ENCODE data around the gene KAZALD1.

KAZALD1 gene

DNA sequence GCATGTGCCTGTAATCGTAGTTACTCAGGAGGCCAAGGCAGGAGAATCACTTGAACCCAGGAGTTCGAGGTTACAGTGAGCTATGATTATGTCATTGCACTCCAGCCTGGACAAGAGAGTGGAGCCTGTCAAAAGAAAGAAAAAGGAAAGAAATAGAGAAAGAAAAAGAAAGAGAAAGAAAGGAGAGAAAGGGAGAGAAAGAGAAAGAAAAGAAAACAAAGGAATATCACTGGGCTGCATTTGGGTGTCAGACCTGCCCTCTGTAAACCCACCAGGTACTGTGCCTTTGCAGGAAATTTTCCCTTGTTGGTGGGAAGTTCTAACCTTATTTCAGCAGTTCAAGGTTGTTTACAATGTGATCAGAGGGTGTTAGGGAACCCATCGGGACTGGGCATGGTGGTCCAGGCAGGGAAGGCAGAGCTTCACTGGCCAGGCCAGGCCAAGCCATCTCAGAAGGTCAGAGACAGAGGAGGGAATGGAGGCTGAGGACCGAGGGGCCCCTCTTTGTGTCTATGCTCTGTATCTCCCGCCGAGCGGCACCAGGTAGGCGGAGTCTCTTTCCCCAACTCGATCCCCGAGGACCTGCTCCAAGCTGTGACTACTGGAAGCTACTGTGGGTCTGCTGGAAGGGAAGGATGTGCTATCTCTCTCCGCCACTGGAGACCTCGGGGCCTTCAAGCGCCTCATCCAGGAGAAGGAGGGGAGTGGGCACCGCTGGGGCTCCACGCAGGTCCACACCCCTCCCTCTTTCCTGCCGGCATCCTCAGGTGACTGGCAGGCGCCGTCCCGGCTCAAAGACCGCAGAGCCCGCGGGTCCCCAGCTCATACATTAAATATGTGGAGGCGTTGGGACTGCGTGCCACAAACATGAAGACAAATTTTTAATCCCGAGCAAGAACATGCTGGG is 15.2 kb upstream of the KAZALD1 start:
- no peak overlapping the region for H3K27ac ChIP-seq
- DNase-seq (ENCODE audit: low read depth, low spot score), result no peak

DNA sequence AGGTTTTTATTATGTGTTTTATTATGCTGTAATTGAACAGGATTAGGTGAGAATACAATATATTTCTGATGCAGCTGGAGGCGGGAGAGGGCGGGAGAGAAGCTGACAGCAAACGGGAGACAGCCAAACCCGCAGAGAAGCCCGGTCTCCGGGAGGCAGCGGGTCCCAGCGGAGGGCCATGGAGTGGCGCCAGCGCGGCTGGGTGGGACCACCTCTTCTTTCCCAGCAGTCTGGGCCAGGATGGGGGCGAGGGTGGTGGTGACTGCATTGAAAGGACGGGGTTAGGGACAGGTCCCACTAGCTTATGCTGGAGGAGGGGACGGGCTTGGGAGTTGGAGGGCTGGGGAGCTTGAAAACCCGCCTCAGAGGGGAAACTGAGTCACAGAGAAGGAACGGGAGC is 14.5 kb upstream of the KAZALD1 start:
- H3K27ac ChIP-seq, result no peak overlapping the region
- no peak for DNase-seq (ENCODE audit: low read depth, low spot score)

DNA sequence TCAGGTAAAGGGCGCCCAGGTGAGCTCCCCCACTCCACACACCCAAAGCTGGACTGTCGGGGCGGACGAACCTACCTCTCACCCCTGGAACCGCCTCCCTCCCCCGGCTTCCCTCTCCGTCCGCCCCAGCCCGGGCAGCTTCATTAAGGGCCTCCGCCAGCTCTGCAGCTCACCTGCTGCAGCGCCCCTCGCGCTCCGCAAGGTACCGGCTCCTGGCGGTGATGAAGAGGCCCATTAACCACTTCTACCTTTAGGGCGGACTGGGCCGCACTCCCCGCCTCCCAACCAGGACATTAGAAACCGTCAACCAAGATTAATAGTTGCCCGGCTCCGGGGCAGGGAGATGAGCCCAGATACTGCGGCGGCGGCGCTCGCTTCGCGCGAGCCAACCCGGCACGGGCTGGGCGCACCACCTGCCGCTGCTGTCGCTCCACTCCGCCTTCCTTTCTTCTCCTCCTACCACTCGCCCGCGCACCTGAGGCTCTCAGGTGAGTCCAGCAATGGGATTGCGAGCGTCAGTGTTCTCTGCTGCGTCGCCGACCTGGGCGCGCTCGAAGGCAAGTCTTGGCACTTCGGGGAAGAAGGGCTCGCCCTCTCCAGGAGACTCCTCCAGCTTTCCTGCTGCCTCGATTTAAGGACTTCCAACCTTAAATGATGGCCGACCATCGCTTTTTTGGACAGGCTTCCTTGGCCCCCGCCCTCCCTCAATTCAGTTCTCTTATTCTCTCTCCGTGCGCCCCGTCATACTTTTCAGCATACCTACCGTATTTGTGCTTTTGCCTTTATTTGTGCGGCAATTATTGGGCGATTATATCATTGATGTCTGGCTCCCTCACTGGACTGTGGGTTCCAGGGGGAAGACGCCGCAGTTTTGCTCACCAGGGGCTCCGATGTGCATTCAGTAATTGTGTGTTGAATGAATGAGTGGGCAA is 13.6 kb upstream of the KAZALD1 start:
- no peak overlapping the region for H3K27ac ChIP-seq
- DNase-seq (ENCODE audit: low read depth, low spot score), result no peak

DNA sequence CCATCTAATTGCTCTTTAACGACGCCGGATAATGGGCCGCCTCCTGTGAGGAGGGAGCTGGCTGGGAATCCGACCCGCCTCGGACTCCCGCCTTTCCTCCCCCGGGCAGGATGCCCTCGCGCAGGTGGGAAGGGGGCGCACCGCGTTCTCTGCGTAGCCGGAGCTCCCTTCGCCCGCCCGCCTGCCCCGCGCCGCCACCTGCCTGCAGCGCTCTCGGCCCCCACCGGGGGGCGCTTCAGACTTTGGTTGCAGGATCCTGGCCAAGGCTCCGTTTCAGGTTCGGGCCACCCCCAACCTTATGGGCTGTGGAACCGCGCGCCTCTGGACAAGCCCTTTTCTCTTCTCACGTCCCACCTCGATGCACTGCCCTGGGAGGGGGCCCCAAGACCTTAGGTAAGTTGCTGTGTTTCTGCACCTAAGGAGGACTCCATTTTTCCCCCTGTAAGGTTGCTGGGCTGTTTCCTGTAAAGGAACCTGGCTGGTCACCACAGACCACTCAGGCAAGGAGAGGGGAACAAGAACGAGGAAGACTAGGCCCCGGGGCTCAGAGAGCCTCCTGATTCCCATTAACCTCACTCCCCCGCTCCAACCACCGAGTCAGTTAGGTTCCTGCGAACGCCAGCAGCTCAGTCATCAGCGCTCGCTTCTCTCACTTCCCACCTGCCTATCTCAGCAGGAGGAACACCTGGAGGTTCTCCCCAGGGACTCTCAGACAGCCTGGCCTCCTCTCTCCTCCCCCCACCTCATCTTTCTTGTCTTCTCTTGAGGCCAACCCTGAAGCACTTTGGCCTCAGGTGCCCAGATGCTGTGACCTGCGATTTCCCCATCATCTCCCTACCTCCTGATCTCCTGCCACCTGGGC is 11.3 kb upstream of the KAZALD1 start:
- no peak for DNase-seq (ENCODE audit: low read depth, low spot score)
- no peak overlapping the region for H3K27ac ChIP-seq

DNA sequence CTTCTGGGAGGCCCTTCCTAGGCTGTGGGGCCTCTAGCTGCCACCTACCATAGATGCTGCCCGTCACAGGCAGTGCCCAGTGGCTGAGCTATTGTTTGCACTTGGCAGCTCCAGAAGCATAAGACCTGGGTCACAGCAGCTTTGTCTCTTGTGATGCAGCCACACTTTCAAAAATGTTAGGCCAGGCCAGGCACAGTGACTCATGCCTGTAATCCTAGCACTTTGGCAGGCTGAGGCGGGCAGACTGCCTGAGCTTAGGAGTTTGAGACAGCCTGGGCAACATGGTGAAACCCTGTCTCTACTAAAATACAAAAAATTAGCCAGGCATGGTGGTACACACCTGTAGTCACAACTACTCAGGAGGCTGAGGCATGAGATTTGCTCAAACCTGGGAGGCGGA is 9.5 kb upstream of the KAZALD1 start:
- H3K27ac ChIP-seq, result peak overlapping the region; percentile 15
- no peak for DNase-seq (ENCODE audit: low read depth, low spot score)

DNA sequence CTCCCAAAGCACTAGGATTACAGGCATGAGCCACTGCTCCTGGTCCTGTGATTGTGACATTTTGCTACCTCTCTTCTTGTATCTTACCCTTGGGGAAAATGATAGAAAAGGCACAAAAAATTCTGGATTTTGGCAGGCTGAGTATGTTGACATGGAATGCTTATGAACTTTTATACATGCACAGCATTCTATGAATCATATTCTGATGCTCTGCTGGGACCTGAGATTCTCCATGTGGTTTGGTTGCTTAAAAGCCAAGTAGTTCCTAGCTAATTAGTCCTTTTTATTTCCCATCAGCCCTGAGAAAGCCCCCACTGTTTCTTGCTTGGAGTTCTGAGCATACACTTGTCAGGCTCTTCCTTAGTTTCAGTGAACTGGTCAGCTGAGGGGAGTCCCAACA is 8.3 kb upstream of the KAZALD1 start:
- H3K27ac ChIP-seq, result no peak overlapping the region
- DNase-seq (ENCODE audit: low read depth, low spot score), result no peak

DNA sequence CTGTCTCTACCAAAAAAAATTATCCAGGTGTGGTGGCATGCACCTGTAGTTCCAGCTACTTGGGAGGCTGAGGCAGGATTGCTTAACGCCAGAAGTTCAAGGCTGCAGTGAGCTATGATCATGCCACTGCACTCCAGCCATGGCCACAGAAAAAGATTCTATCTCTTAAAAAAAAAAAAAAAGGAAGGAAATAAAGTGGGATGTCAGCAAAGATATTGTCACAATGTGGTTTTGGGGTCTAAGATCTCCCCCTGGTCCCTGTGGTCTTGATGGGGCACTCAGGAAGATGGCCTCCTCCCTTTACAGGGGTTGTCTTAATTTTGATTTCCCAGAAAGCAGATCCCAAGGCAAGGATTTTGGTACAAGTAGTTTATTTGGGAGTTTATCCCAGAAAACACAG is 7.4 kb upstream of the KAZALD1 start:
- H3K27ac ChIP-seq, result no peak overlapping the region
- no peak for DNase-seq (ENCODE audit: low read depth, low spot score)

DNA sequence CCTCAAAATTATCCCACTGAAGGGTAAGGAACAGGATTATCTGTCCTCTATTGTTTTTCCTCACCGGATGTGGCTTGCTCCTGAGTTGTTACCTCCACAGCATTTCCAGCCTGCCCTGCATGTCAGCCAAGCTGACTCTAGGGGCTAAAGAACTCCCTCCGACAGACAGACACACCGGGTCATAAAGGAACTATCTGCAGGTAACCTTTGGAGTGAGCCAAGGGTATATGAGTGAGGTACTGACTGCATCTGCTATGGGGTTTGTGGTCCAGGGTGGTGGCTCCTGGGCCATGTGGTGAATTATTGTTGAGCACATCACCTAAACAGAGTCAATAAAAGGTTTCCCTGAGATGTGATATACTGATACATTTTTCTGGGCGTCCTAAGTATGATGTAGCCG is 6.9 kb upstream of the KAZALD1 start:
- no peak for DNase-seq (ENCODE audit: low read depth, low spot score)
- no peak overlapping the region for H3K27ac ChIP-seq

DNA sequence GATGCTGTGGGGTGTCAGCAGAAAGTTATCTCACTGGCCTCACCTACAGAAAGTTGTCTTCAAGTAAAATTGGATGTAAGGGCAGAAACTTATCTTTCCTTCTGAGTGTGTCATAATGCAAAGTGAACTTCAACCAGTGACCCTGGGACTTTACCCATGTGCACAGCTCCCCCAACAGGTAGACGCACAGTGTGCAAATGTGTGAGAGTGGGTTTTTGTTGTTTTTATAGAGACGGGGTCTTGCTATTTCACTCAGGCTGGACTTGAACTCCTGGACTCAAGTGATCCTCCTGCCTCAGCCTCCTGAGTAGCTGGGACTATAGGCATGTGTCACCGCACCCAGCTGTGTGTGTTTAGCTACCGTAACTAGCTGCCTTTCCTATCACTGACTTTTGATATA is 6.4 kb upstream of the KAZALD1 start:
- no peak overlapping the region for H3K27ac ChIP-seq
- no peak for DNase-seq (ENCODE audit: low read depth, low spot score)

DNA sequence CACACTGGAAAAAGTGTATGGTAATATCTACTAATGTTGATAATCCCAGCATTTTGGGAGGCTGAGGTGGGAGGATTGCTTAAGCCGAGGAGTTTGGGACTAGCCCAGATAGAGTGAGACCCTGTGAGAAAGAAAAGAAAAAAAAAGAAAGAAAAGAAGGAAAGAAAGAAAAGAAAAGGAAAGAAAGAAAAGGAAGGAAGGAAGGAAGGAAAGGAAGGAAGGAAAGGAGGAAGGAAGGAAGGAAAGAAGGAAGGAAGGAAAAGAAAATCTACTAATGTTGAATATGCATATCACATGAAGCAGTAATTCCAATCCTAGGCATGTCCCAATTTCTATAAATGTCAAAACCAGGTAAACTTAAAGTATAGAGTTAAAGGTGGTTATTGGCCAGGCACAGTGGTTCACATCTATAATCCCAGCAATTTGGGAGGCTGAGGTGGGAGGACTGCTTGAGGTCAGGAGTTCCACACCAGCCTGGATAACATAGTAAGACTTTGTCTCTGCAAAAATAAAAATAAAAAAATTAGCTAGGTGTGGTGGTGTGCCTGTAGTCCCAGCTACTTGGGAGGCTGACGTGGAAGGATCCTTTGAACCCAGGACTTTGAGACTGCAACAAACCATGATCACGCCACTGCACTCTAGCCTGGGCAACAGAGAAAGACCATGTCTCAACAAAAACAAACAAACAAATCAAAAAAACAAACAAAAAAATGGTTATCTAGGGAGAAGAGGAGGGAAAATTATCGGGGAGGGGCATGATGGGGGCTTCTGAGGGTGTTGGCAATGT is 5.2 kb upstream of the KAZALD1 start:
- no peak overlapping the region for H3K27ac ChIP-seq
- DNase-seq (ENCODE audit: low read depth, low spot score), result no peak

DNA sequence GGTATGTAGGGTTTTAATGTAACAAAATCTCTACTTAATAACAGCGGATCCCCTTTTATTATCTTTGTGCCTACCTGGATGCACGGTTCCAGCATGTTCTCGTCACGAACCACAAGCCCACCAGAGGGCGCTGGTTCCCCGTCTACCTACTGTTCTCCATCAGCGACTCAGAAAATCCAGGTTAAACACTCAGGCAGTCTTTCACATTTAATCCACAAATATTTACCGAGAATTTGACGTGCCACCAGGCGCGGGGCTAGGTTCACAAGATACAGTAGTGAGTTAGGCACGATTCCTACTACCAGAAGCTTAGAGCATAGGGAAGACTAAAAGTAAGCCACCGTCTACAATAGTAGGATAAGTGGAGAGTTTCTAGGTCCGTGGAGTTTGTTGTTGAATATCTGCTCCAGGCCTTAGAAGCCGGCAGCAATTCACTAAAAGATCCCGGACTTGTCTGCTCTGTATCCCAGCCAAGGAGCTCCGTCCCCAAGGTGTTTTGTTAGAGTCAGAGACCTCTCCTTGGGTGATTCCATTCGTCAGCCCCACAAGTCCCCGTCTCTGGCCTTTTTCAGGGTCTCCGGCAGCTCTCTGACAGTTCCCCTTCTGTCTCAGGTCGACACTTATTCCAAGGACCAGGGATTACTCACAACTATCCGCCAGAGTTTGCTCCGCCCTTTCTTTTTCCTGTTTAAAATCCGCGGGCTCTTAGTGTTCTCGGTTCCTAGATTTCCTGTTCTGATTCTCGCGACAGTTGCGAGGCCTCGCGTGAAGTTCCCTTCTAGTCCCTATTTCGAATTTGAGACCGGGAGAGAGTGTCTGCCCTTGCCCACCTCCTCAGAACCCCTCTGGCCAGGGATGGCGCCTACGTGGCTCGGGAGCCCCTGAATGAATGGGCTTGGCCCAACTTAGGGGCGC is 1.5 kb upstream of the KAZALD1 start:
- DNase-seq (ENCODE audit: low read depth, low spot score), result peak; percentile 71
- peak overlapping the region; percentile 89 for H3K27ac ChIP-seq

DNA sequence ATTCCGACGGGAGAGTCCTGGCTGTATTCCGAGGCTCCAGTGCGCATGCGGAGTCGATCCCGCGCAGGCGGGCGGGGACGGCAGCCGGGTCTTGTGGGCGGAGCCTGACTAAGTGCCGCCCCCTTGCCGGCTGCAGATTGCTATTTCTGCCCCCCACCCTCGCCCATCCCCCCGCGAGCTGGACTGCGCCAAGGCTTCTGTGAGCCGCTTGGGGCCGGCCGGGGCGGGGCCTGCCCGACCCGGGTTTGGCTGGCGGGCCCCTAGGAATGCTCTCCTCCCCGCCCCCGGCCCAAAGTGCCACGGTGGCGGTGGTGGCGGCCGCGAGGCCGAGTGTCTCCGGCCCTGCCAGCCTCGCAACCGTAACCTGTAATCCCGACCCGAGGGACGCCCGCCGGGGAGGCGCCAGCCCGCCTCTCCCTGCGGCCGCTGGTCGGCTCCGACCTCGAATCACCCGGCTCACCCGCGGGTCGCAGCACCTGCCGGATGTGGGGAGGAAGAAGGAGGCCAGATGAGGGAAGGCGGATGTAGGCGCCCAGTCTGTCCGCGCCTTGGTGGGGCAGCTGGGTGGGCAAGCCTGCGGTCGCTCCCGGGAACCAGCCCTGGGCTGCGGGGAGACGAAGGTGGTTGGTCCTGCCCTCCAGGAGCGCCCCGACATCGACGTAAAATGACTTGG is 702 bp upstream of the KAZALD1 start:
- H3K27ac ChIP-seq, result peak overlapping the region; percentile 89
- no peak for DNase-seq (ENCODE audit: low read depth, low spot score)

DNA sequence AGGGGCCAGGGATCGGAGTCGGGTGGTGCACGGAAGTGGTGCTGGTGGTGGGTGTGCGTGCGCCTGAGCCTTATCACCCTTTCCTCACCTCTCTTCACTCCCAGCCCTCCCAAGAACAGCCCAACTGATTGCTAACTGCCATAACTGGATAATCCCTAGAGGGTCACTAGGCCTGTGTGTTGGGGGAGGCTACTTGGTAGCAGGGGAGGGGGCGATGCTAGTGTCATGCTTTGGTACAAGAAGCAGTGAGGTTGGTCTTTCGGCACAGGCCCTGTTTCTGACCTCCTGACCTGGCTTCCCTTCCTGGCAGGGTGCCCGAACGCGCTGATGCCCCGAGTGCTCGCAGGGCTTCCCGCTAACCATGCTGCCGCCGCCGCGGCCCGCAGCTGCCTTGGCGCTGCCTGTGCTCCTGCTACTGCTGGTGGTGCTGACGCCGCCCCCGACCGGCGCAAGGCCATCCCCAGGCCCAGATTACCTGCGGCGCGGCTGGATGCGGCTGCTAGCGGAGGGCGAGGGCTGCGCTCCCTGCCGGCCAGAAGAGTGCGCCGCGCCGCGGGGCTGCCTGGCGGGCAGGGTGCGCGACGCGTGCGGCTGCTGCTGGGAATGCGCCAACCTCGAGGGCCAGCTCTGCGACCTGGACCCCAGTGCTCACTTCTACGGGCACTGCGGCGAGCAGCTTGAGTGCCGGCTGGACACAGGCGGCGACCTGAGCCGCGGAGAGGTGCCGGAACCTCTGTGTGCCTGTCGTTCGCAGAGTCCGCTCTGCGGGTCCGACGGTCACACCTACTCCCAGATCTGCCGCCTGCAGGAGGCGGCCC is 652 bp downstream of the KAZALD1 start:
- H3K27ac ChIP-seq, result no peak overlapping the region
- no peak for DNase-seq (ENCODE audit: low read depth, low spot score)

DNA sequence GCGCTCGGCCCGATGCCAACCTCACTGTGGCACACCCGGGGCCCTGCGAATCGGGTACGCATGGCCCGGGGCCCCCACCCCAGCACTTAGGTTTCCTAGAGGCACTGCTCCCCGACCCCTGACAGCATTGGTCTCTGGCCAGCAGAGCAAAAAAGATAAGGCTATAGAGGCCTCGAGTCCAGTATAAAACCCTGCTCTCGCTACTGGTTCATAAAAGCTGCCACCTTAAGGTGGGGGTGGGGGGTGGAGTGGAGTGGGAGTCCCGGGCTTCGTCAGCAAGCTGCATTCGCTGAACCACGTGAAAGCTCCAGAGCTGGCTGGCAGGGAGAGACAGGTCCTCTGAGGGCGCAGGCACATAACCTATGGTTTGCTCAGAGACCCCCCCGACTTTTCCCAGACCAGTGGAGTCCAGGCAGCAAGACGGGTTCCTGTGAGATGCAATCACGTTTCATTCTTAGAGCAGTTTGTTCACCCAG is 1.3 kb downstream of the KAZALD1 start:
- DNase-seq (ENCODE audit: low read depth, low spot score), result no peak
- no peak overlapping the region for H3K27ac ChIP-seq

DNA sequence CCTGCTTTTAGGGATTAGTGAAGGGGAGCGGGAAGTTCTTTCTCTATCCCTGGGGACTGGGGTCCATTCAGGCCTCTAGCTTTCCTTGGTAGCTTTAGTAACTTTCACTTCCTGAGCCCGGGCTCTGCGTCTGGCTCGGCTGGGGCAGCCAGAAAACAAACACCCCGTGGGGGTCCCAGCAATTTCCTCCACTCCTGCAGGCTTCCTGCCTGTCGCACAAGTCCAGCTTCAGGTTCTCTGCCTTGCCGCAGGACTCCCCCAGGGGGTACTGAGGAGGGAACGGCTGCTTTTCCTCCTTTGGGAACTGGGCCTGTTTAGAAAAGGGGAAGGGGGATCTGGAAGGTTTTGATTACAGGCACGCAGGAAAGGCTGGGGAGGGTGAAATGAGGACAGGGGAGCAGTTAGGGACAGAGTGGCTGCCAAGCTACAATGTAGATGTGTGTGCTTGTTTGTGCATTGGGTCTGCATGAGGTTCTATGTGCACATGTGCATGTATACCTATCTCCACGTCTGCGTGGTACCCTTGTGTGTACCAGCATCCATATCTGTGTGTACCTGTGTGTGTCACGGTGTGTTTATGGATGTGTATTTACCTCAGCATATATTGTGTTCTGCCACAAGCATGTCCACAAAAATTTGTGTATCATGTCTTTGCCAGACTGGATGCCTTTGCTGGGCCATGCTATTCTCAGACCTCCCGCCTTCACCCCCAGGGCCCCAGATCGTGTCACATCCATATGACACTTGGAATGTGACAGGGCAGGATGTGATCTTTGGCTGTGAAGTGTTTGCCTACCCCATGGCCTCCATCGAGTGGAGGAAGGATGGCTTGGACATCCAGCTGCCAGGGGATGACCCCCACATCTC is 2.0 kb downstream of the KAZALD1 start:
- DNase-seq (ENCODE audit: low read depth, low spot score), result no peak

DNA sequence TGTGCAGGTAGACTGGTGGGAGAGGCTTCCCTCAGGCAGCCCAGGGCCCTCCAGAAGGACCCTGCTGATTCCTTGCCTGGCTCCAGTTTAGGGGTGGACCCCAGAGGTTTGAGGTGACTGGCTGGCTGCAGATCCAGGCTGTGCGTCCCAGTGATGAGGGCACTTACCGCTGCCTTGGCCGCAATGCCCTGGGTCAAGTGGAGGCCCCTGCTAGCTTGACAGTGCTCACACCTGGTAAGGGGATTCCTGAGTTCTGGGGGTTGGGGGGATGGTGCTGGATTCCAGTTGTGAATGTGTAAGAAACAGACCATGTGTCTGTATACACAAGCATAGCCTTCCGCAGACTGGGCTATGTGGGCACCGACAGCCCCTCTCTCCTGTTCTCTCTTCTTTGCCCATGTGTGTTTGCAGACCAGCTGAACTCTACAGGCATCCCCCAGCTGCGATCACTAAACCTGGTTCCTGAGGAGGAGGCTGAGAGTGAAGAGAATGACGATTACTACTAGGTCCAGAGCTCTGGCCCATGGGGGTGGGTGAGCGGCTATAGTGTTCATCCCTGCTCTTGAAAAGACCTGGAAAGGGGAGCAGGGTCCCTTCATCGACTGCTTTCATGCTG is 2.7 kb downstream of the KAZALD1 start:
- no peak overlapping the region for H3K27ac ChIP-seq
- DNase-seq (ENCODE audit: low read depth, low spot score), result no peak

More for the DNA sequence above, 2.0 kb downstream of the KAZALD1 start:
- H3K27ac ChIP-seq, result no peak overlapping the region

Data from epithelial cell of prostate (primary cell).